HG03095 (cell line): ENCODE data around the gene NACA.

Experiments used
- ATAC-seq: cut with Tn5 transposase; IDR thresholded peaks from one replicate; pipeline ENCODE4 v1.9.1; 2021; ENCODE audit warnings: moderate library complexity; ENCODE audit not compliant: unreplicated experiment

Gene NACA

DNA sequence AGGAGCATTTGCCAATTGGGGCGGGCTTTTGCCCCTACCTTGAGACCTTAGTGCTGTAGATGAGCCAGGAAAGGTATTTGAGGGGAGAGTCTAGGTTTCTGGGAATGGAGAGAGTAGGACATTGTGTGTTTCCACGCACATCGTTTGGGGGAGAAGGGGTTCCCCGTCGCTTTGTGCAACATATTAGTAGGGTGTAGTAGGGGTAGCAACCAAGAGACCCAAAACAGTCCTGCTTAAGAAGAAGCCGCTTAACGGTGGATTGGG lies 36.3 kb downstream of the NACA start:
- ATAC-seq = no peak

DNA sequence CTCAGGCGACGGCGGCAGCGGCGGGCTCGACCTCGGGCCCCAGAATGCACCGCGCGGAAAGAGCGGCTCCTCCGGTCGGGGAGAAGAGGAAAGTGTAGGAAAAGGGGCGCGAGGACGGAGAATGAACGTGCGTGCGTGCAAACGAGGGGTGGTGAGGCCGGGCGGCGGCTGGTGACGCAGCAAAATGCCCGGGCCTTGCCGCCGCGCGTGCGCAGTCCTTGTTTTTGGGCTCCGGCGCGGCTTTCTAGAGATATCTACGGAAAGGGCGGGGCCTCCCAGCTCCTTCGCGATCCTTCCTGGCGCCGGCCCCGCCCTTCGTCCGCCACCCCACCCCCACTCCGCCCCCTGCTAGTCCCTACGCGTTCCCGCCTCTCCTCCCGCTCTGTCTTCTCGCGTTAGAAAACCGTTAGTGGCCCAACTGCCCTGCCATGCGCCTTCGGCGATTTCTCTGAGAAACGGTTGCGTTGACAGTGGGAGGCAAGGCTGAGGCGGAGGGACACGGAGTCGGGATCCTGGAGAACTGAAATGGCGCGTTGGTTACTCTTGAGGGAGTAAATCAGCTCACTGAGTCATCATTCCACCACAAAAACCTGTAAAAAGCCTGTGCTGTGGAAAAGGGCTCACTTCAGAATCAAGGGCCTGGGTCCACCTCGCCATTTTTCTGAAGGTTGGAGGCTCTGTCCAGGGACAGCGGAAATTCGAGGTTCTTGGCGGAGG lies 36.8 kb downstream of the NACA start, which contains the start of gene PTGES3:
Gene PTGES3, minus strand, starts transcription at position 156 of the 717 bp plus-strand sequence. CDS start 285 bp downstream, outside the sequence.
- peak; percentile 53 for ATAC-seq

DNA sequence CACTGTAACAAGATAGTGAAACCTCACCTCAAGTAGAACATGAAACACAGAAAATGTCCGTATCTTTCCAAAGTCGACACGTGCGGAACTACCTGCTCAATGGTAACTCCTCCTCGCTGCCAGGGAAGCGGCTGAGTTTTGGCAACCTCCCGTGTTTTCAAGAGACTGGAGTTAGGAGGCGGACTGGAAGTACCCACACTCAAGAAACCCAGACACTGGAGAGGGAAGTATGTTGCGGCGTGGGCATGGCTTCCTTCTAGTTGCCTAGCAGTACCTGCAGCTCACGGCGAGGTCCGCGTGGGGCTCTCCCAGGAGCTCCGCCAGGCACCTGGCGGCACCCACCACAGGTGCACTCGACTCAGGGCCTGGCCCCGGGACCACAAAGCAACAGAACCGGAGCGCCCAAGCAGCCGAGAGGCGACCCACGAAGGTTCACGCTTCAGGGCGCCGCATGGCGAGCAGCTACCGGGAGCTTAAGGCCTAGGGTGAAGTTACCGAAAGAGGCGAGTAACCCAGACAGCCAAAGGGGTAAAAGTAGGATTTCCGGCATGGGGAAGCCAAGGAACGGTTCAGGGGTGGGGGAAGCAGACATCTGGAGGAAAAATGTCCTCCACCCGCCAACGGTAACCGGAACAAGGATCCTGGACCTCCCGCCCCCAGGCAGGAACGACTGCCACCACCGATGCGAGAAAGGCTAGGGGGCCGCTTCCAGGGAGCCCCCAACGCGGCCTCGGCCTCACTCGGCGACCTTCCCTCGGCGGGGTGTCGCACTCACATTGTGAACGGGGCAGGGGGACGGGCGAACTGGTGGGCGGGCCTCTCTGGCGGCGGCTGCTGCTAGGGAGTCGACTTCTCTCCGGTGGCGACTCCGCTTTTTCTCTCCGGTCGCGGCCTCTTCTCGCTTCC lies 37.6 kb downstream of the NACA start:
- peak; percentile 4 for ATAC-seq

DNA sequence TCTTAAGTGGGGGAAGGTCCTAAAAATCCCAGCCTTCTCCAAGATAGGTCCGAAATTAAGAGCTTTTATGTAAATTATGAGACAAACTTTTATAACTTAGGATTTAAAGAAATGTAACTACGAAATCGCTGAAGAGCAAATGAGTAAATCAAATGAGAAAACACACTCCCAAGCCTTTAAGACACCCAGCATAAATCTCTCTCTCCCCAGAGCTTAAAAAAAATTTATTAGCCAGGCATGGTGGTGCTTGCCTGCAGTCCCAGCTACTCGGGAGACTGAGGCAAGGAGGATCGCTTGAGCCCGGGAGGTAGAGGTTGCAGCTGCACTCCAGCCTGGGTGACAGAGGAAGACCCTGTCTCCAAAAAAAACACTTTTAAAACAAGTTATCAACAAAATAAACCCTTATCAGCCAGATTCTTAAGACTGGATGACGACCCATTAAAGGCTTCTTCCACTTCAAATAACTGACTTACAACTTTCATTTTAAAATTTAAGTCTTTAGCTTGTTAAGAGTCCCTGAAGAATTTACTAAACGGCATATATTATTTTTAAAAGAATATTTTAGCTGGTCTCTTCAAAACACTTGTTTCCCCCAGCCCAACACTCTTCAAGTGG lies 40.2 kb downstream of the NACA start:
- no peak for ATAC-seq

DNA sequence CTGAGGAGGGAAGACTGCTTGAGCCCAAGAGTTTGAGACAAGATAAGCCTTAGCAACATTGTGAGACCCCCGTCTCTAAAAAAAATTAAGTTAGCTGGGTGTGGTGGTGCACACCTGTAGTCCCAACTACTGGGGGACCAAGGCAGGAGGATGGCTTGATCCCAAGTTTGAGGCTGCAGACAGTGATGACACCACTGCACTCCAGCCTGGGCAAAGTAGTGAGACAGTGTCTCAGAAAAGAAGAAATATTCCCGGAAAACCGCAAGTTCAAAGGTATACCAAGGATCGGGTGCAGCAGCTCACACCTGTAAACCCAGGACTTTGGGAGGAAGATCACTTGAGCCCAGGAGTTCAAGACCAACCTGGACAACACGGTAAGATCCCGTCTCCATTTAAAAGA lies 42.8 kb downstream of the NACA start:
- no peak for ATAC-seq

DNA sequence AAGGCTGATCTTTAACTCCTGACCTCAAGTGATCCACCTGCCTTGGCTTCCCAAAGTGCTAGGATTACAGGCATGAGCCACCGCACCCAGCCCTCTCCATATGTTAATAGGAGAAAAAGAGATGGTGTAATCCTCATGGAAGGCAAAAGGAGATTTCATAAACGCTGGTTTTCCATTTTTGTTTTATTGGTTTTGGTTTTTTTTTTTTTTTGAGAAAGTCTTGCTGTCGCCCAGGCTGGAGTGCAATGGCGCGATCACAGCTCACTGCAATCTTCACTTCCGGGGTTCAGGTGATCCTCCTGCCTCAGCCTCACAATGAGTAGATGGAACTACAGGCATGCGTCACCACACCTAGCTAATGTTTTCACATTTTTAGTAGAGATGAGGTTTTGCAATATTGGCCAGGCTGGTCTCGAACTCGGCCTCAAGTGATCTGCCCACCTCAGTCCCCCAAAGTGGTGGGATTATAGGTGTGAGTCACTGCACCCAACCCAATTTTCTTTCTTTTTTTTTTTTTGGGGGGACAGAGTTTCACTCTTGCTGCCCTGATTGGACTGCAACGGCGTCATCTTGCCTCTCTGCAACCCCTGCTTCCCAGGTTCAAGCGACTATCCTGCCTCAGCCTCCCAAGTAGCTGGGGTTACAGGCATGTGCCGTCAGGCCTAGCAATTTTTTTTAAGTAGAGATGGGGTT lies 45.1 kb downstream of the NACA start:
- no peak for ATAC-seq

DNA sequence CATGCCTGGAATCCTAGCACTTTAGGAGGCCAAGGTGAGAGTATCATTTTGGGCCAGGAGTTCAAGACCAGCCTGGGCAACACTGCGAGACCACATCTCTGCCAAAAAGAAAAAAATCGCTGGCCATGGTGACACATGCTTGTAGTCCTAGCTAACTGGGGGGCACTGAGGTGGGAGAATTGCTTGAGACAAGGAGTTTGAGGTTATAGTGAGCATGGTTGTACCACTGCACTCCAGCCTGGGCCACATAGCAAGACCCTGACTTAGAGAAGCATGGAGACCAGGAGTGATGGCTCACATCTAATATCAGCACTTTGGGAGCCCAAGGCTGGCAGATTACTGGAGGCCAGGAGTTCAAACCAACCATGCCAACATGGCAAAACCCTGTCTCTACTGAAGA lies 46.2 kb downstream of the NACA start:
- no peak for ATAC-seq

DNA sequence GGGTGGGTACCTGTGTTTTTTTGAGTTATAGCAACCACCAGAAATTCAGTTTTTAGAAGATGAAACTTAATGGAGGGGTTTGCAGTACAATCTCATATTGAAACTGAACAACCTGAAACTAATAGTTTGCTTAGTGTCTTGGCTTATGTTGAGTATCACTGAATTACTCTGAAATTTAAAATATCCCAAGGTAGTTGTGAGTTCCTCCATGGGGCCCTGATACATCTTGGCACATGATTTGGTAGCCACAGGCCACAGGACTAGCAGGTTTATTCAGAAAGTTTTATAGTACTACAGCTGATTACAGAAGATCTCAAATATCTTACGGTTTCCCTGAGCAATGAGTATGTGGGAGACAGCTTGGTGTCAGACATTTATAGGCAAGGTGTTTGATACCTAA lies 47.4 kb downstream of the NACA start:
- ATAC-seq = peak; percentile 69

DNA sequence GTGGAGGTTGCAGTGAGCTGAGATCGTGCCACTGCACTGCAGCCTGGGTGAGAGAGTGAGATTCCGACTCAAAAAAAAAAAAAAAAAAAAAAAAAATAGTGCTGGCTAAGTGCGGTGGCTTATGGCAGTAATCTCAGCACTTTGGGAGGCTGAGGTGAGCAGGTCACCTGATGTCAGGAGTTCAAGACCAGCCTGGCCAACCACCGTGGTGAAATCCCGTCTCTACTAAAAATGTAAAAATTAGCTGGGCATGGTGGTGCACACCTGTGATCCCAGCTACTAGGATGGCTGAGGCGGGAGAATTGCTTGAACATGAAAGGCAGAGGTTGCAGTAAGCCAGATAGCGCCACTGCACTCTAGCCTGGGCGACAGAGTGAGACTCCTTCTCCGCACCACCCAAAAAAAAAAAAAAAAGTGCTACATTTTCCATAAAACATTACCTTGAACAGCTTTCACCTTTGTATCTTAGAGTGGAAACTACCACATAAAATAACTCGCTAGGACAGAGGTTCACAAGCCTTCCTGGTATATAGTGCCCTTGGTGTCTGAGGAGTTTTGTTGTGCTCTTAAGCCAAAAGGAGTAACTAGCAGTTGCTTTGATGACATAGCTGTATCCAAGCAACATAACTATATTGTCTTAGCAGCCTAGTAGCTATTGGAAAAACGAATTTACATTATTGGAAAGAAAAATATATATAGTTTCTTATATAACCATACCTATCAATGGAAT lies 48.1 kb downstream of the NACA start:
- ATAC-seq = no peak

DNA sequence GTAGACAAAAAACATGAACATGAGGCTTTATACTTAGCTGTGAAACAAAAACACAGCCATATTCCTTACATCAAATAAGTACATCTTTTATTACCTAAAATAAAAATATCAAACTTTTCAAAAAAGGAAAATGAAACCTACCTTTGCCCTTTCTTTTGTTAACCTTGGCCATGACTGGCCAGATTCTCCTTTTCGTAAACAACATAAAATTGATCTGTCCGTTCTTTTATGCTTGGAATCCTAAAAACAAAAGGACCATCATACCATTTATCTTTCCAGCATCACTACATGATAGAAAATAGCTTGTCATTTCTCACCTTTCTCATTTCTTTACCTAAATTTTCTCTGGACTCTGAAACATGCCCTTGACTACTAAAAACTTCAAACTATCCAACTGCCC lies 53.5 kb downstream of the NACA start:
- no peak for ATAC-seq

DNA sequence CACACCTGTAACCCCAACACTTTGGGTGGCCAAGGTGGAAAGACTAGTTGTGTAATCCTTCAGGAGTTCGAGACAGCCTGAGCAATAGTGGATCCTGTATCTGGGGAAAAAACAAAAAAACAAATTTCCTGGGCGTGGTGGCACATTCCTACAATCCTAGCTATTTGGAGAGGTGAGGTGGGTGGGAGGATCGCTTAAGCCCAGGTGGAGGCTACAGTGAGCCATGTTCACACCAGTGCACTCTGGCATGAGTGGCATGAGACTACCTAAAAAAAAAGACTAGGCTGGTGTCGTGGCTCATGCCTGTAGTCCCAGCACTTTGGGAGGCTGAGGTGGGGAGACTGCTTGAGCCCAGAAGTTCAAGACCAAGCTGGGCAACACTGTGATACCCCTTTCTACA lies 54.3 kb downstream of the NACA start:
- ATAC-seq = no peak

DNA sequence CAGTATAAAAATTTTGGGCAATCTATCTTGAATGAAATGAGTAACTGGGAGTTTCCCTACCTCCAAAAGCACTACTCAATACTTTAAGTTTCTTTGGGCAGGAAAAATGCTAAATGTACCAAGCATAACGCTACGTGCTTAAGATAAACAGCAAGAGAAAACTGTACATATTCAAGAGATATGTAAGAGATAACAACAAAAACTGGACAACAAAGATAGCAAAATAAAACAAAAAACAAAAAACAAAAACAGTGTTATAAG lies 57.0 kb downstream of the NACA start:
- no peak for ATAC-seq
